Heart right ventricle (tissue), 16 donors: ENCODE measurements around the gene ETF1. TPM values are rescaled to one million over a fixed set of nuclear protein-coding genes. Genes with fewer than 3 reads are reported as not detected.
A peak's percentile ranks its signal among the peaks of the same experiment; 100 is the strongest.

ENCODE experiments used
- ATAC-seq, 8 donors: fragments of 200-7000 bp; cut with Tn5 transposase; one replicate each; pipeline ENCODE4 v1.9.1; 2020; ENCODE audit warnings: mild to moderate bottlenecking in 8 of 8, moderate library complexity in 8 of 8, moderate number of reproducible peaks in 1 of 8
- DNase-seq, 2 donors: peaks; one replicate each; pipeline ENCODE4 v3.0.0-alpha.2; 2020
- H3K27ac ChIP-seq, 10 donors: fragments of 200-600 bp; sonication (generic) in 2 of 10; one replicate each; pipeline versions ENCODE4 v1.5.0 to v1.8.0; 2020 to 2022; ENCODE audit warnings: mild to moderate bottlenecking in 3 of 10
- H3K27me3 ChIP-seq, 7 donors: fragments of 200-600 bp; one replicate each; pipeline ENCODE4 v1.8.0; 2021 to 2022; ENCODE audit warnings: mild to moderate bottlenecking in 2 of 7
- H3K36me3 ChIP-seq, 9 donors: fragments of 200-600 bp; sonication (generic) in 1 of 9; one replicate each; pipeline versions ENCODE4 v1.5.0 to v1.8.0; 2020 to 2022; ENCODE audit warnings: mild to moderate bottlenecking in 2 of 9
- H3K4me1 ChIP-seq, 9 donors: fragments of 200-600 bp; sonication (generic) in 1 of 9; one replicate each; pipeline versions ENCODE4 v1.5.0 to v1.8.0; 2020 to 2022; ENCODE audit warnings: mild to moderate bottlenecking in 4 of 9
- H3K4me3 ChIP-seq, 10 donors: fragments of 200-600 bp; sonication (generic) in 2 of 10; one replicate each; pipeline versions ENCODE4 v1.5.0 to v1.8.0; 2020 to 2022; ENCODE audit warnings: mild to moderate bottlenecking in 7 of 10, moderate library complexity in 2 of 10
- H3K9me3 ChIP-seq, 11 donors: fragments of 200-600 bp in 10 of 11; sonication (generic) in 2 of 11; one replicate each; pipeline versions ENCODE4 v1.5.0 to v1.8.0; 2013 to 2022; ENCODE audit warnings: mild to moderate bottlenecking in 2 of 11, control low read depth in 1 of 11, moderate library complexity in 1 of 11
- CTCF ChIP-seq, 9 donors: fragments of 200-600 bp; sonication (generic) in 2 of 9; IDR thresholded peaks; one replicate each; pipeline versions ENCODE4 v1.5.0 to v1.8.0; 2021 to 2022; ENCODE audit warnings: antibody characterized with exemption in 9 of 9, mild to moderate bottlenecking in 5 of 9, moderate library complexity in 1 of 9
- WGBS, 2 donors: extraction: QIAGEN DNeasy Blood & Tissue Kit; methylation state at CpG; one replicate each; pipeline ENCODE4 v1.1.7; 2013; ENCODE audit warnings: inconsistent platforms in 1 of 2; 5-methylcytosine and 5-hydroxymethylcytosine counted together
- intact Hi-C, 10 donors: fragments of 100-400 bp; cut with DNase I; formaldehyde crosslinking; loops; one replicate each; pipeline versions ENCODE4 v1.11.1 to v1.14.2; 2022
- polyA plus RNA-seq, 2 donors: library from polyadenylated mRNA; stranded (reverse); fragments of 200-250 nt; gene quantifications; one replicate each; pipeline ENCODE4 v1.2.3, GENCODE V29; 2013
- total RNA-seq, 10 donors: library from RNA; stranded (reverse); fragmentation: NEBNext Ultra II Directional in 3 of 10; extraction: Animal tissue kit (Norgen Biotek cat#: 25700) in 3 of 10; gene quantifications; one replicate each; pipeline versions ENCODE4 v1.2.1 to v1.2.4, GENCODE V29; 2021 to 2023
- donor health status: Arrhythmogenic right ventricular cardiomyopathy.
- donor health status: ischemic (EF 13 %, LVEDD 7.1; RV severe dilation, severe dysfunction).
- donor health status: healthy with polysubstance abuse.
- donor health status: DM: no; HTN: yes; CAD: no.
- donor health status: DM: no; HTN: no; CAD: no.
- donor health status: ischemic (EF 25% LVEDD 6.9; RV normal size, moderate dysfunction).
- donor health status: ischemic (EF 25% LVEDD 5.7; RV mildly dilated, moderate dysfunction).
- donor health status: healthy.
- donor health status: DM: yes; HTN: yes; CAD: no.
- donor health status: Ischemic cardiomyopathy.
- donor health status: ischemic (EF 35%, LVEDD 5.7; RV mildly dilated, moderate dysfunction).
- donor health status: nonischemic (EF 11% LVEDD 7.7; RV severe dilation, severe dysfunction).
- donor health status: DM: yes; HTN: yes; CAD: no.
- donor health status: PGD.
- donor health status: ischemic (EF 29% LVEDD 5.4; RV normal size, mild dysfunction).
- donor health status: nonischemic (EF 23%, LVEDD 6.1; RV moderate dilation, normal function).

ETF1 gene
- total and polyA plus RNA-seq, 12 donors, result 17.9 to 113 (median 82.8) TPM

GRCh38 chr5:138503487-138504270, 39.4 kb downstream of the ETF1 start:
- peak overlapping the region in 6 of 10 donors; percentile 32 to 58 (median 48) for H3K27ac ChIP-seq
- ATAC-seq (peak; percentile 66 to 88 (median 78)), DNase-seq (peak in 1 of 2 donors; percentile 47)
- peak; percentile 54 to 82 (median 76) for TF ChIP-seq CTCF (IDR thresholded peaks at IDR 0.05)
- H3K27me3 ChIP-seq, result no peaks in the 10 kb centered on the region
- H3K4me1 ChIP-seq, result peaks cover 0 to 28% (median 13%) of the 10 kb centered on the region in 9 donors
- intact Hi-C loops, result loop anchor here in 9 of 10 donors (1.0 to 5.0 kb wide), 6 partner anchors 11 to 53 kb away; partner anchors contain the start of gene EGR1 (in 2 of the 9)
- H3K36me3 ChIP-seq, result peaks cover 0 to 31% (median 15%) of the 10 kb centered on the region in 9 donors
- 22% methylated on average over 6 of the region's 6 CpGs for WGBS, 2 donors
- H3K4me3 ChIP-seq, result no peak overlapping the region
- H3K9me3 ChIP-seq, result no peaks in the 10 kb centered on the region

GRCh38 chr5:138502521-138502920, 40.5 kb downstream of the ETF1 start:
- H3K27ac ChIP-seq, result no peak overlapping the region

GRCh38 chr5:138502121-138502520, 40.9 kb downstream of the ETF1 start:
- Histone ChIP-seq H3K9me3 (no peaks in the 10 kb centered on the region), H3K36me3 (peaks cover 0 to 16% (median 0%) of the 10 kb centered on the region in 9 donors), H3K27ac (no peak overlapping the region), H3K27me3 (no peaks in the 10 kb centered on the region), H3K4me3 (no peak overlapping the region), H3K4me1 (peaks cover 0 to 28% (median 13%) of the 10 kb centered on the region in 9 donors)
- TF ChIP-seq CTCF (IDR thresholded peaks at IDR 0.05), result no peak
- WGBS, 2 donors, result 81 to 88% methylated on average over 4 of the region's 4 CpGs
- ATAC-seq, result no peak
- no peak for DNase-seq
- intact Hi-C loops, result loop anchor here in 5 of 10 donors (2.0 to 5.0 kb wide), 3 partner anchors 35 to 51 kb away; partner anchors contain the start of gene EGR1 (in 2 of the 5)

More at GRCh38 chr5:138502521-138502920, 40.5 kb downstream of the ETF1 start:
- TF ChIP-seq CTCF (IDR thresholded peaks at IDR 0.05), result no peak
- H3K36me3 ChIP-seq, result peaks cover 0 to 20% (median 4%) of the 10 kb centered on the region in 9 donors
- ATAC-seq, result no peak
- no peaks in the 10 kb centered on the region for H3K9me3 ChIP-seq
- no peaks in the 10 kb centered on the region for H3K27me3 ChIP-seq
- H3K4me1 ChIP-seq, result peaks cover 0 to 28% (median 13%) of the 10 kb centered on the region in 9 donors
- no peak overlapping the region for H3K4me3 ChIP-seq
- DNase-seq, result no peak
- intact Hi-C loops, result loop anchor here in 5 of 10 donors (2.0 to 5.0 kb wide), 3 partner anchors 35 to 52 kb away; partner anchors contain the start of gene EGR1 (in 2 of the 5)
- 89 to 93% methylated on average over 11 of the region's 11 CpGs for WGBS, 2 donors

GRCh38 chr5:138498376-138498775, 44.7 kb downstream of the ETF1 start:
- no peaks in the 10 kb centered on the region for H3K36me3 ChIP-seq
- peaks cover 0 to 13% (median 5%) of the 10 kb centered on the region in 9 donors for H3K4me1 ChIP-seq
- H3K9me3 ChIP-seq, result no peaks in the 10 kb centered on the region
- DNase-seq (no peak), ATAC-seq (no peak)
- TF ChIP-seq CTCF (IDR thresholded peaks at IDR 0.05), result no peak
- intact Hi-C loops, result loop anchor here in 2 of 10 donors (5.0 kb wide), 2 partner anchors 41 to 156 kb away; no protein-coding TSS in a partner anchor
- no peak overlapping the region for H3K27ac ChIP-seq
- WGBS, 2 donors, result 61 to 67% methylated on average over 4 of the region's 4 CpGs
- H3K4me3 ChIP-seq, result no peak overlapping the region
- no peaks in the 10 kb centered on the region for H3K27me3 ChIP-seq
